Trophoblast cell (in vitro differentiated cells and primary cell): ENCODE results near the gene IGF2BP1.

ENCODE experiments used
- DNase-seq, 2 donors: peaks; one replicate each; pipeline ENCODE4 v3.0.0-alpha.2; 2016
- H2AFZ ChIP-seq: 2 replicates; pipeline ENCODE4 v1.6.1; 2013; ENCODE audit warnings: low read length, moderate library complexity, mild to moderate bottlenecking; ENCODE audit not compliant: insufficient read depth, poor library complexity
- H2AK5ac ChIP-seq: 2 replicates; pipeline ENCODE4 v1.6.1; 2013; ENCODE audit warnings: mild to moderate bottlenecking, low read length
- H2BK120ac ChIP-seq: 2 replicates; pipeline ENCODE4 v1.6.1; 2013; ENCODE audit warnings: low read length, mild to moderate bottlenecking, moderate library complexity; ENCODE audit not compliant: insufficient read depth, poor library complexity
- H2BK12ac ChIP-seq: 2 replicates; pipeline ENCODE4 v1.6.1; 2013; ENCODE audit warnings: mild to moderate bottlenecking, low read length, moderate library complexity
- H2BK5ac ChIP-seq: 2 replicates; pipeline ENCODE4 v1.6.1; 2013; ENCODE audit warnings: low read length, low read depth, moderate library complexity, mild to moderate bottlenecking; ENCODE audit not compliant: poor library complexity
- H3K14ac ChIP-seq: 2 replicates; pipeline ENCODE4 v1.6.1; 2013; ENCODE audit warnings: mild to moderate bottlenecking, low read length
- H3K18ac ChIP-seq: 2 replicates; pipeline ENCODE4 v1.6.1; 2013; ENCODE audit warnings: mild to moderate bottlenecking, low read length
- H3K23ac ChIP-seq: 2 replicates; pipeline ENCODE4 v1.6.1; 2013; ENCODE audit warnings: low read length
- H3K27ac ChIP-seq: 2 replicates; pipeline ENCODE4 v1.5.1; 2013; ENCODE audit warnings: low read depth, mild to moderate bottlenecking, inconsistent platforms, low read length, moderate library complexity
- H3K27me3 ChIP-seq: 2 replicates; pipeline ENCODE4 v1.6.1; 2013; ENCODE audit warnings: inconsistent platforms, mild to moderate bottlenecking, low read length, moderate library complexity; ENCODE audit not compliant: insufficient read depth
- H3K36me3 ChIP-seq, 2 experiments: 1 replicate in 1 of 2; 2 replicates in 1 of 2; pipeline ENCODE4 v1.6.1; 2013; ENCODE audit warnings: low read length in 2 of 2, mild to moderate bottlenecking in 2 of 2, moderate library complexity in 1 of 2; ENCODE audit not compliant: insufficient read depth in 2 of 2, control insufficient read depth in 1 of 2
- H3K4ac ChIP-seq: 2 replicates; pipeline ENCODE4 v1.6.1; 2013; ENCODE audit warnings: low read depth, mild to moderate bottlenecking, low read length, moderate library complexity
- H3K4me1 ChIP-seq, 2 experiments: 1 replicate in 1 of 2; 2 replicates in 1 of 2; pipeline ENCODE4 v1.6.1; 2013; ENCODE audit warnings: low read length in 2 of 2, mild to moderate bottlenecking in 2 of 2, moderate library complexity in 1 of 2; ENCODE audit not compliant: insufficient read depth in 2 of 2, control insufficient read depth in 1 of 2
- H3K4me2 ChIP-seq: 2 replicates; pipeline ENCODE4 v1.6.1; 2013; ENCODE audit warnings: inconsistent platforms, mild to moderate bottlenecking, low read length, moderate library complexity
- H3K4me3 ChIP-seq: 2 replicates; pipeline ENCODE4 v1.5.1; 2013; ENCODE audit warnings: mild to moderate bottlenecking, low read depth, low read length, inconsistent platforms
- H3K79me1 ChIP-seq: one replicate; pipeline ENCODE4 v1.6.1; 2013; ENCODE audit warnings: low read length
- H3K79me2 ChIP-seq: 2 replicates; pipeline ENCODE4 v1.6.1; 2013; ENCODE audit warnings: low read length, mild to moderate bottlenecking; ENCODE audit not compliant: control insufficient read depth, insufficient read depth, poor library complexity
- H3K9ac ChIP-seq: 2 replicates; pipeline ENCODE4 v1.6.1; 2013; ENCODE audit warnings: mild to moderate bottlenecking, low read length
- H3K9me3 ChIP-seq: 2 replicates; pipeline ENCODE4 v1.6.1; 2013; ENCODE audit warnings: low read depth, mild to moderate bottlenecking, control low read depth, inconsistent platforms, low read length; ENCODE audit not compliant: insufficient read depth
- H4K12ac ChIP-seq: 2 replicates; pipeline ENCODE4 v1.6.1; 2013; ENCODE audit warnings: low read depth, mild to moderate bottlenecking, low read length, moderate library complexity
- H4K8ac ChIP-seq: 2 replicates; pipeline ENCODE4 v1.6.1; 2013; ENCODE audit warnings: low read depth, mild to moderate bottlenecking, low read length, moderate library complexity
- H4K91ac ChIP-seq: one replicate; pipeline ENCODE4 v1.6.1; 2013; ENCODE audit warnings: low read depth, mild to moderate bottlenecking, low read length, moderate library complexity
- WGBS: extraction: QIAGEN DNeasy Blood & Tissue Kit; methylation state at CpG from one replicate; pipeline ENCODE4 v1.1.7; 2013; ENCODE audit warnings: missing lambda C conversion rate; ENCODE audit not compliant: insufficient read length, insufficient coverage; ENCODE audit errors: extremely low coverage; 5-methylcytosine and 5-hydroxymethylcytosine counted together

The IGF2BP1 gene

GRCh38 chr17:48960834-48961515 is 36.2 kb upstream of the IGF2BP1 start:
- Histone ChIP-seq H4K91ac (peak overlapping the region; percentile 88), H3K14ac (peak overlapping the region; percentile 61), H4K12ac (peak overlapping the region; percentile 12), H3K9me3 (no peaks in the 10 kb centered on the region), H2BK120ac (peak overlapping the region; percentile 44), H3K18ac (peak overlapping the region; percentile 35), H3K4me2 (no peak overlapping the region), H3K4ac (peak overlapping the region; percentile 48), H3K4me1 (peaks cover 18 to 19% of the 10 kb centered on the region in 2 experiments), H3K23ac (no peak overlapping the region), H3K27me3 (no peaks in the 10 kb centered on the region), H2AK5ac (peak overlapping the region; percentile 48), H2BK12ac (peak overlapping the region; percentile 69), H3K27ac (no peak overlapping the region), H2BK5ac (peak overlapping the region; percentile 12), H3K36me3 (no peaks in the 10 kb centered on the region), H3K9ac (no peak overlapping the region), H3K79me1 (peaks cover 14% of the 10 kb centered on the region), H4K8ac (peak overlapping the region; percentile 78), H3K4me3 (no peak overlapping the region), H2AFZ (peak overlapping the region; percentile 23), H3K79me2 (no peaks in the 10 kb centered on the region)
- no peak for DNase-seq
- no CpG with 5 or more reads among the region's 11 CpGs for WGBS

- Histone ChIP-seq H3K14ac (peak overlapping the region; percentile 11), H3K4me2 (peak overlapping the region; percentile 1), H2AK5ac (peak overlapping the region; percentile 79), H3K27ac (peak overlapping the region; percentile 11), H4K12ac (peak overlapping the region; percentile 59), H2BK120ac (peak overlapping the region; percentile 87), H3K4me1 (peaks cover 18 to 19% of the 10 kb centered on the region in 2 experiments), H3K79me2 (no peaks in the 10 kb centered on the region), H3K18ac (peak overlapping the region; percentile 79), H3K79me1 (peaks cover 14% of the 10 kb centered on the region), H4K8ac (peak overlapping the region; percentile 78), H3K9ac (no peak overlapping the region), H3K9me3 (no peaks in the 10 kb centered on the region), H3K36me3 (no peaks in the 10 kb centered on the region), H3K27me3 (no peaks in the 10 kb centered on the region), H2AFZ (peak overlapping the region; percentile 23), H3K23ac (no peak overlapping the region), H3K4me3 (no peak overlapping the region), H2BK5ac (peak overlapping the region; percentile 80), H4K91ac (peak overlapping the region; percentile 88), H3K4ac (peak overlapping the region; percentile 31), H2BK12ac (peak overlapping the region; percentile 69)
- WGBS = no CpG with 5 or more reads among the region's 10 CpGs
- DNase-seq = no peak
Measured at GRCh38 chr17:48961516-48962233, 35.5 kb upstream of the IGF2BP1 start.

GRCh38 chr17:48970224-48970623 is 27.0 kb upstream of the IGF2BP1 start:
- peak overlapping the region; percentile 99 for H4K91ac ChIP-seq
- no peaks in the 10 kb centered on the region for H3K36me3 ChIP-seq
- H3K9me3 ChIP-seq = no peaks in the 10 kb centered on the region
- peak overlapping the region; percentile 0 for H4K8ac ChIP-seq
- WGBS = no CpG with 5 or more reads among the region's 4 CpGs
- H3K4me2 ChIP-seq = no peak overlapping the region
- H3K79me2 ChIP-seq = peaks cover 3% of the 10 kb centered on the region
- H2AFZ ChIP-seq = peak overlapping the region; percentile 5
- no peak overlapping the region for H3K23ac ChIP-seq
- no peak for DNase-seq
- no peaks in the 10 kb centered on the region for H3K27me3 ChIP-seq
- peak overlapping the region; percentile 99 for H2BK120ac ChIP-seq
- no peak overlapping the region for H3K4ac ChIP-seq
- peak overlapping the region; percentile 61 for H2AK5ac ChIP-seq
- peak overlapping the region; percentile 48 for H3K14ac ChIP-seq
- H3K9ac ChIP-seq = no peak overlapping the region
- H3K27ac ChIP-seq = no peak overlapping the region
- H3K79me1 ChIP-seq = peaks cover 35% of the 10 kb centered on the region
- H4K12ac ChIP-seq = no peak overlapping the region
- H3K18ac ChIP-seq = peak overlapping the region; percentile 16
- no peak overlapping the region for H3K4me3 ChIP-seq
- peak overlapping the region; percentile 63 for H2BK12ac ChIP-seq
- peaks cover 26 to 34% of the 10 kb centered on the region in 2 experiments for H3K4me1 ChIP-seq
- peak overlapping the region; percentile 78 for H2BK5ac ChIP-seq

GRCh38 chr17:48970865-48971687 is 26.1 kb upstream of the IGF2BP1 start:
- Histone ChIP-seq H3K27ac (peak overlapping the region; percentile 99), H3K18ac (peak overlapping the region; percentile 93), H3K36me3 (no peaks in the 10 kb centered on the region), H3K79me1 (peaks cover 35% of the 10 kb centered on the region), H3K4ac (peak overlapping the region; percentile 71), H3K23ac (no peak overlapping the region), H2BK120ac (peak overlapping the region; percentile 99), H3K4me3 (no peak overlapping the region), H3K79me2 (peaks cover 3% of the 10 kb centered on the region), H4K8ac (peak overlapping the region; percentile 85), H2AK5ac (peak overlapping the region; percentile 98), H4K12ac (peak overlapping the region; percentile 64), H2AFZ (no peak overlapping the region), H3K9ac (no peak overlapping the region), H3K4me2 (peak overlapping the region; percentile 45), H4K91ac (peak overlapping the region; percentile 99), H2BK5ac (peak overlapping the region; percentile 97), H2BK12ac (peak overlapping the region; percentile 99), H3K9me3 (no peaks in the 10 kb centered on the region), H3K27me3 (no peaks in the 10 kb centered on the region), H3K4me1 (peaks cover 26 to 34% of the 10 kb centered on the region in 2 experiments), H3K14ac (peak overlapping the region; percentile 96)
- no peak for DNase-seq
- no CpG with 5 or more reads among the region's 12 CpGs for WGBS
